Trophoblast cell (in vitro differentiated cells and primary cell): Measurements from ENCODE around the gene ZFYVE28.

Source experiments
- DNase-seq, 2 donors: peaks; one replicate each; pipeline ENCODE4 v3.0.0-alpha.2; 2016
- H2AFZ ChIP-seq: 2 replicates; pipeline ENCODE4 v1.6.1; 2013; ENCODE audit warnings: low read length, moderate library complexity, mild to moderate bottlenecking; ENCODE audit not compliant: insufficient read depth, poor library complexity
- H2AK5ac ChIP-seq: 2 replicates; pipeline ENCODE4 v1.6.1; 2013; ENCODE audit warnings: mild to moderate bottlenecking, low read length
- H2BK120ac ChIP-seq: 2 replicates; pipeline ENCODE4 v1.6.1; 2013; ENCODE audit warnings: low read length, mild to moderate bottlenecking, moderate library complexity; ENCODE audit not compliant: insufficient read depth, poor library complexity
- H2BK12ac ChIP-seq: 2 replicates; pipeline ENCODE4 v1.6.1; 2013; ENCODE audit warnings: mild to moderate bottlenecking, low read length, moderate library complexity
- H2BK5ac ChIP-seq: 2 replicates; pipeline ENCODE4 v1.6.1; 2013; ENCODE audit warnings: low read length, low read depth, moderate library complexity, mild to moderate bottlenecking; ENCODE audit not compliant: poor library complexity
- H3K14ac ChIP-seq: 2 replicates; pipeline ENCODE4 v1.6.1; 2013; ENCODE audit warnings: mild to moderate bottlenecking, low read length
- H3K18ac ChIP-seq: 2 replicates; pipeline ENCODE4 v1.6.1; 2013; ENCODE audit warnings: mild to moderate bottlenecking, low read length
- H3K23ac ChIP-seq: 2 replicates; pipeline ENCODE4 v1.6.1; 2013; ENCODE audit warnings: low read length
- H3K27ac ChIP-seq: 2 replicates; pipeline ENCODE4 v1.5.1; 2013; ENCODE audit warnings: low read depth, mild to moderate bottlenecking, inconsistent platforms, low read length, moderate library complexity
- H3K27me3 ChIP-seq: 2 replicates; pipeline ENCODE4 v1.6.1; 2013; ENCODE audit warnings: inconsistent platforms, mild to moderate bottlenecking, low read length, moderate library complexity; ENCODE audit not compliant: insufficient read depth
- H3K36me3 ChIP-seq, 2 experiments: 1 replicate in 1 of 2; 2 replicates in 1 of 2; pipeline ENCODE4 v1.6.1; 2013; ENCODE audit warnings: low read length in 2 of 2, mild to moderate bottlenecking in 2 of 2, moderate library complexity in 1 of 2; ENCODE audit not compliant: insufficient read depth in 2 of 2, control insufficient read depth in 1 of 2
- H3K4ac ChIP-seq: 2 replicates; pipeline ENCODE4 v1.6.1; 2013; ENCODE audit warnings: low read depth, mild to moderate bottlenecking, low read length, moderate library complexity
- H3K4me1 ChIP-seq, 2 experiments: 1 replicate in 1 of 2; 2 replicates in 1 of 2; pipeline ENCODE4 v1.6.1; 2013; ENCODE audit warnings: low read length in 2 of 2, mild to moderate bottlenecking in 2 of 2, moderate library complexity in 1 of 2; ENCODE audit not compliant: insufficient read depth in 2 of 2, control insufficient read depth in 1 of 2
- H3K4me2 ChIP-seq: 2 replicates; pipeline ENCODE4 v1.6.1; 2013; ENCODE audit warnings: inconsistent platforms, mild to moderate bottlenecking, low read length, moderate library complexity
- H3K4me3 ChIP-seq: 2 replicates; pipeline ENCODE4 v1.5.1; 2013; ENCODE audit warnings: mild to moderate bottlenecking, low read depth, low read length, inconsistent platforms
- H3K79me1 ChIP-seq: one replicate; pipeline ENCODE4 v1.6.1; 2013; ENCODE audit warnings: low read length
- H3K79me2 ChIP-seq: 2 replicates; pipeline ENCODE4 v1.6.1; 2013; ENCODE audit warnings: low read length, mild to moderate bottlenecking; ENCODE audit not compliant: control insufficient read depth, insufficient read depth, poor library complexity
- H3K9ac ChIP-seq: 2 replicates; pipeline ENCODE4 v1.6.1; 2013; ENCODE audit warnings: mild to moderate bottlenecking, low read length
- H3K9me3 ChIP-seq: 2 replicates; pipeline ENCODE4 v1.6.1; 2013; ENCODE audit warnings: low read depth, mild to moderate bottlenecking, control low read depth, inconsistent platforms, low read length; ENCODE audit not compliant: insufficient read depth
- H4K12ac ChIP-seq: 2 replicates; pipeline ENCODE4 v1.6.1; 2013; ENCODE audit warnings: low read depth, mild to moderate bottlenecking, low read length, moderate library complexity
- H4K8ac ChIP-seq: 2 replicates; pipeline ENCODE4 v1.6.1; 2013; ENCODE audit warnings: low read depth, mild to moderate bottlenecking, low read length, moderate library complexity
- H4K91ac ChIP-seq: one replicate; pipeline ENCODE4 v1.6.1; 2013; ENCODE audit warnings: low read depth, mild to moderate bottlenecking, low read length, moderate library complexity
- WGBS: extraction: QIAGEN DNeasy Blood & Tissue Kit; methylation state at CpG from one replicate; pipeline ENCODE4 v1.1.7; 2013; ENCODE audit warnings: missing lambda C conversion rate; ENCODE audit not compliant: insufficient read length, insufficient coverage; ENCODE audit errors: extremely low coverage; 5-methylcytosine and 5-hydroxymethylcytosine counted together

The ZFYVE28 gene

GRCh38 chr4:2322227-2322626, 96.2 kb downstream of the ZFYVE28 start:
- H4K12ac ChIP-seq, result no peak overlapping the region
- no peak overlapping the region for H3K14ac ChIP-seq
- no CpG with 5 or more reads among the region's 10 CpGs for WGBS

GRCh38 chr4:2321279-2322196, 96.9 kb downstream of the ZFYVE28 start:
- Histone ChIP-seq H3K18ac (no peak overlapping the region), H2AFZ (no peak overlapping the region), H2BK5ac (no peak overlapping the region), H4K12ac (no peak overlapping the region), H3K9me3 (peaks cover 4% of the 10 kb centered on the region), H3K27me3 (no peaks in the 10 kb centered on the region), H3K4ac (no peak overlapping the region), H3K79me2 (no peaks in the 10 kb centered on the region), H2AK5ac (no peak overlapping the region), H3K14ac (no peak overlapping the region), H3K4me2 (no peak overlapping the region), H3K4me3 (no peak overlapping the region), H4K8ac (no peak overlapping the region), H3K36me3 (no peaks in the 10 kb centered on the region), H2BK12ac (no peak overlapping the region), H2BK120ac (no peak overlapping the region), H3K4me1 (no peaks in the 10 kb centered on the region), H4K91ac (no peak overlapping the region), H3K79me1 (no peaks in the 10 kb centered on the region), H3K9ac (no peak overlapping the region), H3K27ac (no peak overlapping the region), H3K23ac (no peak overlapping the region)
- DNase-seq, result no peak
- WGBS, result no CpG with 5 or more reads among the region's 22 CpGs

More at GRCh38 chr4:2322227-2322626, 96.2 kb downstream of the ZFYVE28 start:
- Histone ChIP-seq H3K9me3 (peaks cover 4% of the 10 kb centered on the region), H3K36me3 (no peaks in the 10 kb centered on the region), H3K4me2 (no peak overlapping the region), H3K27ac (no peak overlapping the region), H3K23ac (no peak overlapping the region), H3K4me1 (no peaks in the 10 kb centered on the region), H2BK12ac (no peak overlapping the region), H3K4ac (no peak overlapping the region), H3K4me3 (no peak overlapping the region), H3K9ac (no peak overlapping the region), H2AK5ac (no peak overlapping the region), H3K27me3 (no peaks in the 10 kb centered on the region), H3K79me2 (no peaks in the 10 kb centered on the region), H4K8ac (no peak overlapping the region), H3K18ac (no peak overlapping the region), H4K91ac (no peak overlapping the region), H2BK120ac (no peak overlapping the region), H3K79me1 (no peaks in the 10 kb centered on the region), H2AFZ (no peak overlapping the region), H2BK5ac (no peak overlapping the region)
- DNase-seq, result no peak

- Histone ChIP-seq H3K14ac (no peak overlapping the region), H2AFZ (no peak overlapping the region), H3K9me3 (peaks cover 4% of the 10 kb centered on the region), H3K79me1 (no peaks in the 10 kb centered on the region), H4K8ac (no peak overlapping the region), H2BK5ac (no peak overlapping the region), H4K91ac (no peak overlapping the region), H3K4me2 (no peak overlapping the region), H3K4me1 (no peaks in the 10 kb centered on the region), H3K27me3 (no peaks in the 10 kb centered on the region), H3K79me2 (no peaks in the 10 kb centered on the region), H3K4me3 (no peak overlapping the region), H3K27ac (no peak overlapping the region), H3K23ac (no peak overlapping the region), H2AK5ac (no peak overlapping the region), H4K12ac (no peak overlapping the region), H2BK12ac (no peak overlapping the region), H3K36me3 (no peaks in the 10 kb centered on the region), H3K18ac (no peak overlapping the region), H3K4ac (no peak overlapping the region), H2BK120ac (no peak overlapping the region), H3K9ac (no peak overlapping the region)
- WGBS, result no CpG with 5 or more reads among the region's 11 CpGs
- DNase-seq, result no peak
These were observed 97.7 kb downstream of the ZFYVE28 start for GRCh38 chr4:2320746-2321145.

GRCh38 chr4:2320152-2320551, 98.3 kb downstream of the ZFYVE28 start:
- no peak for DNase-seq
- Histone ChIP-seq H3K4me3 (no peak overlapping the region), H3K79me2 (no peaks in the 10 kb centered on the region), H3K9me3 (peaks cover 4% of the 10 kb centered on the region), H2BK5ac (no peak overlapping the region), H2BK120ac (no peak overlapping the region), H4K91ac (no peak overlapping the region), H3K23ac (no peak overlapping the region), H3K9ac (no peak overlapping the region), H4K12ac (no peak overlapping the region), H2BK12ac (no peak overlapping the region), H2AFZ (no peak overlapping the region), H3K4ac (no peak overlapping the region), H3K79me1 (no peaks in the 10 kb centered on the region), H3K4me2 (no peak overlapping the region), H3K4me1 (no peaks in the 10 kb centered on the region), H3K18ac (no peak overlapping the region), H2AK5ac (no peak overlapping the region), H3K36me3 (no peaks in the 10 kb centered on the region), H3K14ac (no peak overlapping the region), H3K27me3 (no peaks in the 10 kb centered on the region), H4K8ac (no peak overlapping the region), H3K27ac (no peak overlapping the region)
- no CpG with 5 or more reads among the region's 18 CpGs for WGBS
